Fibroblast of upper back skin (primary cell): ENCODE measurements around the gene SCTR.
A peak's percentile ranks its signal among the peaks of the same experiment; 100 is the strongest.

Experiments used
- DNase-seq: peaks from one replicate; pipeline ENCODE4 v3.0.0-alpha.2; 2013

Gene SCTR

GRCh38 chr2:119522671-119523070 is 1.6 kb downstream of the SCTR start:
- DNase-seq = no peak

- DNase-seq = no peak
These were observed 2.7 kb downstream of the SCTR start for GRCh38 chr2:119521433-119522050.

GRCh38 chr2:119520696-119521432 is 3.4 kb downstream of the SCTR start:
- DNase-seq = no peak

- DNase-seq = no peak
These were observed 5.2 kb downstream of the SCTR start for GRCh38 chr2:119519057-119519408.

GRCh38 chr2:119518401-119519056 is 5.8 kb downstream of the SCTR start:
- no peak for DNase-seq

GRCh38 chr2:119517433-119517832 is 6.8 kb downstream of the SCTR start:
- peak; percentile 35 for DNase-seq

GRCh38 chr2:119516121-119516520 is 8.2 kb downstream of the SCTR start:
- no peak for DNase-seq

GRCh38 chr2:119513832-119514231 is 10.5 kb downstream of the SCTR start:
- no peak for DNase-seq

- no peak for DNase-seq
These were observed 11.3 kb downstream of the SCTR start for GRCh38 chr2:119512946-119513345.

- DNase-seq = no peak
These were observed 12.3 kb downstream of the SCTR start for GRCh38 chr2:119511989-119512388.

- DNase-seq = no peak
These were observed 15.5 kb downstream of the SCTR start for GRCh38 chr2:119508756-119509155.

GRCh38 chr2:119496682-119497081 is 27.6 kb downstream of the SCTR start:
- DNase-seq = no peak

GRCh38 chr2:119495948-119496347 is 28.3 kb downstream of the SCTR start:
- no peak for DNase-seq

GRCh38 chr2:119494163-119494790 is 30.0 kb downstream of the SCTR start:
- DNase-seq = no peak

- DNase-seq = peak; percentile 82
These were observed 32.3 kb downstream of the SCTR start for GRCh38 chr2:119491776-119492525.

GRCh38 chr2:119490653-119491195 is 33.6 kb downstream of the SCTR start:
- DNase-seq = no peak

- no peak for DNase-seq
These were observed 34.2 kb downstream of the SCTR start for GRCh38 chr2:119490106-119490505.

- DNase-seq = no peak
These were observed 34.9 kb downstream of the SCTR start for GRCh38 chr2:119489232-119489952.

GRCh38 chr2:119488245-119489214 is 35.8 kb downstream of the SCTR start:
- no peak for DNase-seq

- no peak for DNase-seq
These were observed 36.6 kb downstream of the SCTR start for GRCh38 chr2:119487434-119488244.
